Prostate gland (tissue), 2 donors: ENCODE measurements around the gene THSD7A. TPM values are rescaled to one million over a fixed set of nuclear protein-coding genes. Genes with fewer than 3 reads are reported as not detected.

Experiments used
- DNase-seq: peaks from one replicate; pipeline ENCODE4 v3.0.0-alpha.2; 2019; ENCODE audit warnings: low spot score
- H3K27ac ChIP-seq, 2 donors: fragments of 200-600 bp; sonication (generic); 2 replicates each; pipeline ENCODE4 v1.5.1; 2017 to 2019
- H3K27me3 ChIP-seq: fragments of 200-600 bp; sonication (generic); replicated peaks from 2 replicates; pipeline ENCODE4 v1.5.1; 2019; ENCODE audit not compliant: insufficient read depth
- H3K36me3 ChIP-seq, 2 donors: fragments of 200-600 bp; sonication (generic); 1 replicate in 1 of 2; 2 replicates in 1 of 2; pipeline versions ENCODE4 v1.5.1 to v1.8.1; 2017 to 2019
- H3K4me1 ChIP-seq: fragments of 200-600 bp; sonication (generic); replicated peaks from 2 replicates; pipeline ENCODE4 v1.5.1; 2019
- H3K4me3 ChIP-seq, 2 donors: fragments of 200-600 bp; sonication (generic); 2 replicates each; pipeline ENCODE4 v1.5.1; 2017 to 2019
- H3K9me3 ChIP-seq: fragments of 200-600 bp; sonication (generic); 2 replicates; pipeline ENCODE4 v1.5.1; 2017
- CTCF ChIP-seq, 4 experiments: fragments of 200-600 bp in 2 of 4; fragments of 450-650 bp in 2 of 4; sonication (generic) in 2 of 4; IDR thresholded peaks; 1 replicate in 3 of 4; 2 replicates in 1 of 4; pipeline ENCODE4 v1.5.1; 2016 to 2019; ENCODE audit warnings: antibody characterized with exemption in 4 of 4, mild to moderate bottlenecking in 2 of 4, moderate library complexity in 2 of 4
- POLR2A ChIP-seq: fragments of 450-650 bp; IDR thresholded peaks from one replicate; pipeline ENCODE4 v1.6.1; 2016; ENCODE audit warnings: antibody characterized with exemption, mild to moderate bottlenecking
- POLR2AphosphoS5 ChIP-seq: sonication (generic); formaldehyde crosslinking; IDR thresholded peaks from one replicate; pipeline ENCODE4 v1.6.1; 2017; ENCODE audit warnings: antibody characterized with exemption
- WGBS: methylation state at CpG from one replicate; pipeline ENCODE4 v1.1.5; 2018; 5-methylcytosine and 5-hydroxymethylcytosine counted together
- intact Hi-C: fragments of 100-400 bp; cut with DNase I; formaldehyde crosslinking; loops from one replicate; pipeline ENCODE4 v1.14.2; 2022
- total RNA-seq, 2 donors: library from RNA; depleted of rRNA; stranded (reverse); fragments of >200 nt; gene quantifications; one replicate each; pipeline ENCODE4 v1.1.0, GENCODE V29; 2016

THSD7A gene
- total RNA-seq, 2 donors from 2014 or later: 3.1 to 9.9 TPM

- Histone ChIP-seq H3K27ac (no peak overlapping the region), H3K9me3 (no peaks in the 10 kb centered on the region), H3K36me3 (no peaks in the 10 kb centered on the region), H3K4me3 (no peak overlapping the region), H3K27me3 (no peaks in the 10 kb centered on the region), H3K4me1 (no peaks in the 10 kb centered on the region)
- no peak for DNase-seq
- TF ChIP-seq CTCF (IDR thresholded peaks at IDR 0.05): no peak
- TF ChIP-seq POLR2A: no peak
- TF ChIP-seq POLR2AphosphoS5: no peak
- intact Hi-C loops: no loop called here
- WGBS: 30% methylated on average over 4 of the region's 4 CpGs
Measured at GRCh38 chr7:11817111-11817740, 14.8 kb downstream of the THSD7A start.

GRCh38 chr7:11811709-11812108 is 20.3 kb downstream of the THSD7A start:
- no peak overlapping the region for H3K4me3 ChIP-seq
- no peaks in the 10 kb centered on the region for H3K9me3 ChIP-seq
- intact Hi-C loops: no loop called here
- no peak overlapping the region for H3K27ac ChIP-seq
- no peaks in the 10 kb centered on the region for H3K36me3 ChIP-seq
- no peaks in the 10 kb centered on the region for H3K4me1 ChIP-seq
- TF ChIP-seq POLR2AphosphoS5: no peak
- no peak for TF ChIP-seq POLR2A
- no peak for TF ChIP-seq CTCF (IDR thresholded peaks at IDR 0.05)
- no peaks in the 10 kb centered on the region for H3K27me3 ChIP-seq
- no peak for DNase-seq

GRCh38 chr7:11810043-11810625 is 21.9 kb downstream of the THSD7A start:
- no peak overlapping the region for H3K4me3 ChIP-seq
- no peaks in the 10 kb centered on the region for H3K9me3 ChIP-seq
- DNase-seq: no peak
- H3K4me1 ChIP-seq: no peaks in the 10 kb centered on the region
- WGBS: 78% methylated on average over 4 of the region's 4 CpGs
- no peaks in the 10 kb centered on the region for H3K36me3 ChIP-seq
- H3K27ac ChIP-seq: no peak overlapping the region
- intact Hi-C loops: no loop called here
- TF ChIP-seq POLR2AphosphoS5: no peak
- no peak for TF ChIP-seq CTCF (IDR thresholded peaks at IDR 0.05)
- TF ChIP-seq POLR2A: no peak
- no peaks in the 10 kb centered on the region for H3K27me3 ChIP-seq

- Histone ChIP-seq H3K9me3 (no peaks in the 10 kb centered on the region), H3K27ac (no peak overlapping the region), H3K4me1 (no peaks in the 10 kb centered on the region), H3K4me3 (no peak overlapping the region), H3K27me3 (no peaks in the 10 kb centered on the region), H3K36me3 (no peaks in the 10 kb centered on the region)
- TF ChIP-seq CTCF (IDR thresholded peaks at IDR 0.05) (no peak), POLR2AphosphoS5 (no peak), POLR2A (no peak)
- 80% methylated on average over 2 of the region's 2 CpGs for WGBS
- no peak for DNase-seq
- intact Hi-C loops: no loop called here
Measured at GRCh38 chr7:11807000-11807399, 25.0 kb downstream of the THSD7A start.

GRCh38 chr7:11804621-11805020 is 27.4 kb downstream of the THSD7A start:
- 97% methylated on average over 4 of the region's 4 CpGs for WGBS

More at GRCh38 chr7:11804621-11805020, 27.4 kb downstream of the THSD7A start:
- TF ChIP-seq POLR2AphosphoS5 (no peak), POLR2A (no peak), CTCF (IDR thresholded peaks at IDR 0.05) (no peak)
- no peak overlapping the region for H3K4me3 ChIP-seq
- no peak overlapping the region for H3K27ac ChIP-seq
- intact Hi-C loops: no loop called here
- H3K4me1 ChIP-seq: no peaks in the 10 kb centered on the region
- no peaks in the 10 kb centered on the region for H3K9me3 ChIP-seq
- no peaks in the 10 kb centered on the region for H3K36me3 ChIP-seq
- H3K27me3 ChIP-seq: no peaks in the 10 kb centered on the region
- DNase-seq: no peak
